GM19025 (cell line): Measurements from ENCODE around the gene B4GALT6.
A peak's percentile ranks its signal among the peaks of the same experiment; 100 is the strongest.
"Not testable (repeated sequence)": the region's sequence is repeated elsewhere in the genome, so short reads cannot be mapped to it uniquely, and the experiment has no call there.

Experiments
- ATAC-seq: cut with Tn5 transposase; IDR thresholded peaks from one replicate; pipeline ENCODE4 v1.9.1; 2021; ENCODE audit warnings: mild to moderate bottlenecking, low read depth, moderate library complexity; ENCODE audit not compliant: unreplicated experiment

Gene B4GALT6, protein sequence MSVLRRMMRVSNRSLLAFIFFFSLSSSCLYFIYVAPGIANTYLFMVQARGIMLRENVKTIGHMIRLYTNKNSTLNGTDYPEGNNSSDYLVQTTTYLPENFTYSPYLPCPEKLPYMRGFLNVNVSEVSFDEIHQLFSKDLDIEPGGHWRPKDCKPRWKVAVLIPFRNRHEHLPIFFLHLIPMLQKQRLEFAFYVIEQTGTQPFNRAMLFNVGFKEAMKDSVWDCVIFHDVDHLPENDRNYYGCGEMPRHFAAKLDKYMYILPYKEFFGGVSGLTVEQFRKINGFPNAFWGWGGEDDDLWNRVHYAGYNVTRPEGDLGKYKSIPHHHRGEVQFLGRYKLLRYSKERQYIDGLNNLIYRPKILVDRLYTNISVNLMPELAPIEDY

GRCh38 chr18:31684279-31685096 lies at the start of gene B4GALT6:
B4GALT6 (minus strand) TSS chr18:31684581; CDS start chr18:31684426, 155 bp downstream.
- ATAC-seq: peak; percentile 39

DNA sequence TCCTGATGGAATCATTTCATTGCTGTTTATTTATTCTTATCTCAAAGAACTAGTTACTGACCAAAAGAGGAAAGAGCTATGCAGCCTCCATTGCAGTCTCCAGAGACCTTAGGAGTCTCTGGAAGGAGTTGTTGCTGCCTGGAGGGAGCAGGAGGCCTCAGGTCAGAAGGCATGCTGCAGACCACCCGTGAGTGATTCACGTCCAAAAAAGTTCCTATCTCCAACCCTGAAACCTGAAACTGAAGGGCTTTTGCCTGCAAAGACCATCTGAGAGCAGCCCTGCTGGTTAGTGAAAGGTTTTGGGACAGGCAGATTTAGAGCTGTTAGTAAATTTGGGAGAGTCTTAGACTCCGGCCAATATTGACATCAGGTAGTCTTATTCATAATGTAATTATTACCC lies 47.2 kb upstream of the B4GALT6 start:
- no peak for ATAC-seq

GRCh38 chr18:31729196-31729595 lies 44.8 kb upstream of the B4GALT6 start:
- ATAC-seq: not testable (repeated sequence)

GRCh38 chr18:31723990-31724711 lies 39.8 kb upstream of the B4GALT6 start:
- ATAC-seq: no peak

DNA sequence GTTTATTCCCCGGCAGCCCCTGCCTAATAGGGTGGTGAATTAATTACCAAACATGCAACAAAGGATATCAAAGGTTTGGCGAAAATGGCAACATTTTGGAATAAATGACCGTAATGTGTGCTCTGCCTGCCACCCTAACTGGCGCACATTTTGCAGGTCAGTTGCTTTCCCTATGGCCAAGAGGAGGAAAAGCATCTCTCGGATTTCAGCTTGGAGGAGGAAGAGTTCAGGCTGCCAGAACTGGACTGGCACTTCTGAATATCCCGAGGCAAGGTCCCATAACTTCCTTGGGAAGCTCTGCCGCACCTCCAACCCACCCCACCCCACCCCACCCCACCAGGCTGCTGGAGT lies 39.2 kb upstream of the B4GALT6 start:
- no peak for ATAC-seq

DNA sequence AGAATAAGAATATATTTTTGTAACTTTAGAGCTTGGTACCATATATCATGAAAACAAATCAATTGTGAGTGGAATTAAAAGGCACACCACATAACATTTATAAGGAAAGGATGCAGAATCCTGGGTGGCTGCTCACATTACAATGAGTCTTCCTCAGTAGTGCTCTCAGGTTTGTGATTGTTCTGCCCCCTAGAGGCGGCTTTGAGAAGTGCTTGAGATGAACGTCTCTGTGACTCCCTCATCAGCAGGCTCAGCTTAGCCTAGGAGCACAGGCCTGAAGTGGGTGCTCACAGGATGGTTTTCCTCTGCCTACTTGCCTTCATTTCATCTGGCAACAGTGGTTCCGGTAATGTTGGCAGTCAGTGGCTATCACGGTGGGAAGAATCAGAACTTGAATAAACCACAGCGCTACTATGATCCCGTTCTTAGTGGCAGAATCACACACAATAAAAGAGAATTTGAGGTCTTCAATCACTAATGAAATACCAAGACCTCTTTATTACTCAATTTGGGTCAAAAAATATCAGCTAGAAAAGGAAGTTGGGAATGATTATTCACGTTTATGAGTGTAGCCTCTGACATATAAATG lies 38.1 kb upstream of the B4GALT6 start:
- ATAC-seq: peak; percentile 94

DNA sequence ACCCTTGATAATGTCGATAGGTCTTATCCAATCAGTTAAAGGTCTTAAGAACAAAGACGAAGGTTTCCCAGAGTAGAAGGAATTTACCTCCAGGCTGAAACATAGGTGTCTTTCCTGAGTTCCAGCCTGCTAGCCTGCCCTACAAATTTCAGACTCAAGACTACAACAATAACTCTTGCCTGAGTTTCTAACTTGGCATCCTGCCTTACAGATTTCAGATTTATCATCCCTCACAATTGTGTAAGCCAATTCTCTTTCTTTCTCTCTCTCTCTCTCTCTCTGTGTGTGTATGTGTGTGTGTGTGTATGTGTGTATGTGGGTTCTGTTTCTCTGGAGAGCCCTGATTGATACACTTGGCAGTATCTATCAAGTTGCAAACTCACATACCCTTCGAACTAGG lies 37.2 kb upstream of the B4GALT6 start:
- ATAC-seq: no peak

GRCh38 chr18:31720867-31721266 lies 36.5 kb upstream of the B4GALT6 start:
- ATAC-seq: no peak

DNA sequence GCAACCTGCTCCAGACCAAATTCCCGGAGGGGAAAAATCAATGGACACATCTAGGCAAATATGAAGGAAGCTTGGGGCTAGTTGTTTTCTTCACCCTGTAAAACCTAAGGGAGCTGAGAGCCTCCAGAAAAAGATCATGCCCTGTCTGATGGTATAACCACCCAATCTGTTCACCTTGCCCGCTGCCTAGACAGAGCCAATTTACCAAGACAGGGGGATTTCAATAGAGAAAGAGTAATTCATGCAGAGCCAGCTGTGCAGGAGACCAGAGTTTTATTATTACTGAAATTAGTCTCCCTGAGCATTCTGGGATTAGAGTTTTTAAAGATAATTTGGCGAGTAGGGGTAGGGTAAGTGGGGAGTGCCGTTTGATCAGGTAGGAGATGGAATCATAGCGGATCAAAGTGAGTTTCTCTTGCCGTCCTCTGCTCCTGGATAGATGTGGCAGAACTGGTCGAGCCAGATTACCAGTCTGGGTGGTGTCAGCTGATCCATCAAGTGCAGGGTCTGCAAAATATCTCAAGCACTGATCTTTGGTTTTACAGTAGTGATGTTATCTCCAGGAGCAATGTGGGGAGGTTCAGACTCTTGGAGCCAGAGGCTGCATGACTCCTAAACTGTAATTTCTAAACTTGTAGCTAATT lies 35.1 kb upstream of the B4GALT6 start:
- ATAC-seq: no peak

DNA sequence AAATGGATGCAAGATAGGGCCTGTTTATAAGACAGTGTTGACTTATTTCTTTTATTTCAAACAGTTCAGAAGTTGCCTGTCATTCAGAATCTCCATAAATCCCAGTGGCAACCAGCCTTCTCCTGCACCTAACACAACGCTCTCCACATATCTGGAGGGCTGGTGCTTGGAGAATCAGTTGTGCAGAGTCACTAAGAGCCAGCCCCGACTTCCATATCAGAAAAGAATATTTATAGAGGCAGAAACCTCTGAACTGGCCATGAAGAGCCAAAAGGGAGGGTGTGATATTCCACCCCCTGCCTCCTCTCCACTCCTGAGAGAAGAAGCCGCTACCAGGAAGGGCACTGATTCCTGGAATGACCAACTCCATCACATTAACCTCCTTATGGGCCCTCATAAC lies 34.0 kb upstream of the B4GALT6 start:
- ATAC-seq: no peak

- ATAC-seq: no peak
Measured at GRCh38 chr18:31716362-31716761, 32.0 kb upstream of the B4GALT6 start.

DNA sequence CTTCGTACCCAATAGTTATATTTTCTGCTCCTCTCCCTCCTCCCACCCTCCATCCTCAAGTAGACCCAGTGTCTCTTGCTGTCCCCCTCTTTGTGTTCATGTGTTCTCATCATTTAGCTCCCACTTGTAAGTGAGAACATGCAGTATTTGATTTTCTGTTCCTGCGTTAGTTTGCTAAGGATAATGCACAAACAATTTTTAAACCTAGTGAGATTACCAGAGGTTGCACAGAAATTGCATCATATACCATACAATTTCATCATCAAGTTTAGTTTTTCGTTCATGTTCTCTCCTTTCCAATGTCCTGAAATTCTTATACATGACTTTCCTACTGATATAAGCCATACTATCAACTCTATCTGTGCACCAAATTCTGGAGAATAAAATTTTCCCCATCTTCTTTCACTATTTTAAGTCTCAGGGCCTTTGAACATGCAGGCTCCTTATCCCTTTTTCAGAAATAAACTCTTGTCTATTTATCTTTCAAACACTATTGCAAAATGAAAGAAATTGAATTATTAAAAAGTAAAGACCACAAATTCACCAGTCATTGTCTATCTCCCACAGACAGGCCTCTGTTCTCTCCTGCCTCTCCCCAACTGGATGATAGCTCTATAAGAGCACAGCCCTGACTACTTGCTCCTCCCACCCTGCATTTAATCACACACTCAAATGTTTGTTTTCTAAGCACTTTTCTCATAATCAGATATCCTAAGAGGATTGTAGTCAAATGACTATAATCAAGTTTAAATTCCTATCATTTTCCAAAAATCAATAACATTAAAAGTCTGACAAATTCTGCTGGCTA lies 27.2 kb upstream of the B4GALT6 start:
- ATAC-seq: no peak

- ATAC-seq: no peak
Measured at GRCh38 chr18:31710826-31711225, 26.4 kb upstream of the B4GALT6 start.

DNA sequence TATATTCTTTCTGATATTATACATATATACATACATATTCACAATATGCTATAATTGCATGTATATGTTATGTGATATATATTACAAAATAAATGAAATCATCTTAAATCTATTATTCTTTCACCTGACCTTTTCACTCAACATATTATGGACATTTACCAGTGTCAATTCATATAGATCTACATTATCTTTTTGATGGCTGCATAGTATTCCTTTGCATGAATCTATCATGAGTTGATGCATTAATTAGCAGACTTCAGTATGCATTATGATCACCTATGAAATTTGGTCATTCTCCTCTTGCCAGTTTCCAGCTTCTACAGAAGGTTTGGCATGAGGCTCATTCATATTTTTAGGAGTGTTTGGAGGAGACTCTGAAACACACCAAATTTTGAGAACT lies 23.4 kb upstream of the B4GALT6 start:
- no peak for ATAC-seq

DNA sequence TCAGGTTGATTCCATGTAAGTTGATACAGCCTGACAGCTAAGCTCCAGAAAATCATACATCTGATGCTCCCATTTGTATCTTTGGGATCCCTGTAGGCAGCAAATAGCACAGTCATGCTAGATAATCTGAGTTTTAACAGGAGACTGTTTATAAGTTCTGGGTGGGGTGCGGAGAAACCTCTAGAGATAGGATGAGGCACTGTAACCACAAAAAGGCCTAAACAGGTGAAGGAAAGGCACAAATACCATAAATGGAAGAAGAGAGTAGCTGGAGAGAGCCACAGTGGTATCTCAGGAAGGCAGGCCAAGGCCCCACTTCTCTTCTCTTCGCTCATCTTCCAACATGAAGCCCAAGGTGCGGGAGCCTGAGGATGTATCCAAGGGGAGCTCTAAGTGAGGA lies 18.1 kb upstream of the B4GALT6 start:
- ATAC-seq: no peak

DNA sequence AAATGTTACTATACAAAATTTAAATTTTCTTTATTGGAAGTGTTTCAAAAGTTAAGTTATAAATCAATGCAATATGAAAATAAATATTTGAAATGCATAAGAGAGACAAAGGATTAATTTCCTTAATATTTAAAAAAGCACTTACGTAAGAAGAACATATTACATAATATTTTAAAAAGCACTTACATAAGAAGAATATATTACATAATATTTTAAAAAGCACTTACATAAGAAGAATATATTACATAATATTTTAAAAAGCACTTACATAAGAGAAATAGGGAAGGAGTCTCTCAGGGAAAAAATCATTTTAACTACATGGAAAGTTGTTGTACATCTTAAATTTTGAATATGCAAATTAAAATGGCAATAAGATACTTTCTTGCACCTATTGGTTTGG lies 17.4 kb upstream of the B4GALT6 start:
- no peak for ATAC-seq

- no peak for ATAC-seq
Measured at GRCh38 chr18:31700990-31701389, 16.6 kb upstream of the B4GALT6 start.

GRCh38 chr18:31697351-31698298 lies 13.2 kb upstream of the B4GALT6 start:
- no peak for ATAC-seq
